Panc1 (cell line): ENCODE results near the gene DAO.

Experiments used
- CTCF ChIP-seq: fragments of 450-650 bp; IDR thresholded peaks from 2 replicates; pipeline ENCODE4 v1.5.1; 2017; ENCODE audit warnings: mild to moderate bottlenecking
- POLR2AphosphoS5 ChIP-seq: IDR thresholded peaks from 2 replicates; pipeline ENCODE4 v1.6.1; 2012; ENCODE audit warnings: mild to moderate bottlenecking, low read depth, low read length, moderate library complexity

- TF ChIP-seq CTCF: no peak
- no peak for TF ChIP-seq POLR2AphosphoS5
Measured at GRCh38 chr12:108833757-108834472, 46.0 kb upstream of the DAO start.
